Measurements from ENCODE around the gene ATP5F1E. TPM values are rescaled to one million over a fixed set of nuclear protein-coding genes. Genes with fewer than 3 reads are reported as not detected.

Gene ATP5F1E
- total and polyA plus RNA-seq, 10 of the 15 experiments (the other 5 are each of a cell fraction or from before 2014, with no cell fraction given), result 49.0 to 407 (median 117) TPM

DNA sequence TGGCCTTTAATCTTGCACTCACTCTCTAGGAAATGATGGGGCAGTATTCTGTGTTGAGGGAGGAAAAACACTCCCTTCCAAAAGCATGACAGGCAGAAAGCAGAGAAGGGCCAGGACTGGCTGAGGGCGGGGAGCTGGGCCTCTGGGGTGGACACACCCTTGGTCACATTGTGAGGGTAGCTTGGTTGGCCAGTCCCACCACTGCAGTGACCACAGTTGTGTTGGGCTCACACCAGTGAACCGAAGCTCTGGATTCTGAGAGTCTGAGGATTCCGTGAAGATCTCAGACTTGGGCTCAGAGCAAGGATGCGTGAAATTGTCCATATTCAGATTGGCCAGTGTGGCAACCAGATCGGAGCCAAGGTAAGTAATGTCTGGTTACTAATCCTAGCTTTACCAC is 12.9 kb downstream of the ATP5F1E start, which contains the start of gene TUBB1 (continued):
- TF ChIP-seq, protein P1, sequence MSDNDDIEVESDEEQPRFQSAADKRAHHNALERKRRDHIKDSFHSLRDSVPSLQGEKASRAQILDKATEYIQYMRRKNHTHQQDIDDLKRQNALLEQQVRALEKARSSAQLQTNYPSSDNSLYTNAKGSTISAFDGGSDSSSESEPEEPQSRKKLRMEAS (IDR thresholded peaks at IDR 0.05; ENCODE audit: low read depth, low read length), result no peak
- TF ChIP-seq LARP7 (IDR thresholded peaks at IDR 0.05), result no peak
- no peak for TF ChIP-seq TBL1XR1 (IDR thresholded peaks at IDR 0.05; ENCODE audit: low read depth, low read length)

DNA sequence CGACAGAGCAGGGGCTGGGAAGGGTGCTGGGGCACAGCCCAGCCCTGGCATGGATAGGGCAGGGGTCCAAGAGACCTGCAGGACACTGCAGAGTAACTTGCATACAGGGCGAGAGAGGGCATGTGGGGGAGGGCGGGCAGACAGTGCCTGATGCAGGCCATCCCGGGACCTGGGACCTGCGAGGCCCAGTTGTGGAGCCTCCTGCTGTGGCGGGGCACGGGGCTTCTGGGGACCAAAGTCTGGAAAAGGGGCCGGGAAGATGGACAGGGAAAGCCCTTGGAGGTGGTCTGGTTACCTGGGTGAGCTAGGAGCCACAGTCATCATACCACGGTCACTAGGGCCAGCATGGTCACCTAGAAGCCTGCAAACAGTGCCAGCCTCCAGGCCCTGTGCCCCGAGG is 13.3 kb downstream of the ATP5F1E start:
- Histone ChIP-seq H3K79me2 (ENCODE audit: control insufficient read depth, insufficient read depth, low read length) (no peaks in the 10 kb centered on the region), H3K4me1 (ENCODE audit: control insufficient read depth, insufficient read depth, low read length) (peaks cover 11% of the 10 kb centered on the region), H3K4me3 (no peak overlapping the region), H2AFZ (ENCODE audit: control insufficient read depth, low read depth, low read length) (no peak overlapping the region), H3K27me3 (replicated peaks in 1 of 2; ENCODE audit: control insufficient read depth in 2 of 2, insufficient read depth in 2 of 2, low read length in 1 of 2) (no peaks in the 10 kb centered on the region), H3K36me3 (ENCODE audit: control insufficient read depth in 2 of 2, insufficient read depth in 2 of 2, low read length in 1 of 2) (peaks cover 6 to 14% of the 10 kb centered on the region in 2 experiments), H4K20me1 (ENCODE audit: control insufficient read depth, insufficient read depth) (no peaks in the 10 kb centered on the region), H3K9me3 (replicated peaks; ENCODE audit: control insufficient read depth, insufficient read depth, low read length) (no peaks in the 10 kb centered on the region), H3K9ac (ENCODE audit: control insufficient read depth, insufficient read depth, low read length) (no peak overlapping the region), H3K4me2 (ENCODE audit: control insufficient read depth, insufficient read depth) (no peak overlapping the region), H3K27ac (ENCODE audit: control insufficient read depth, insufficient read depth) (no peak overlapping the region)
- CTCF ChIA-PET, result no interaction called here
- 82% methylated on average over 10 of the region's 10 CpGs for WGBS (ENCODE audit: insufficient coverage, insufficient replicate concordance, low lambda C conversion rate, missing lambda C conversion rate)
- intact Hi-C loops (cut with micrococcal nuclease; ENCODE audit: unreplicated experiment) (no loop called here), in situ Hi-C loops (cut with MboI) (no loop called here)
- no peak for FAIRE-seq
- POLR2A ChIA-PET, result interaction anchor here (1.0 to 1.2 kb wide), 2 partner anchors 13 to 36 kb away, joined by 3 read pairs; partner anchors contain the start of gene ATP5F1E
- no peak for DNase-seq (ENCODE audit: low read depth, low spot score)
- SMC1A ChIA-PET (ENCODE audit: uncharacterized antibody, unreplicated experiment), result interaction anchor here (1.1 kb wide), 1 partner anchor 10 kb away, joined by 3 read pairs; no protein-coding TSS in a partner anchor
- BruUV-seq (replicated peaks), result no TSS peak
- RAD21 ChIA-PET (ENCODE audit: unreplicated experiment), result interaction anchor here (2.1 kb wide), 1 partner anchor 13 kb away, joined by 11 read pairs; the partner anchor contains the start of gene ATP5F1E
- no peak for ATAC-seq
- TF ChIP-seq NFYA (IDR thresholded peaks at IDR 0.05; ENCODE audit: borderline replicate concordance, low read depth, low read length) (no peak), GATAD2B (conservative IDR thresholded peaks at IDR 0.05; ENCODE audit: low read depth) (no peak), NFYB (IDR thresholded peaks at IDR 0.05; ENCODE audit: insufficient read depth, low read depth, low read length) (no peak), MEF2B (IDR thresholded peaks at IDR 0.05; ENCODE audit: partially characterized antibody, poor library complexity, severe bottlenecking) (no peak), HSF1 (IDR thresholded peaks at IDR 0.05; ENCODE audit: low read depth, low read length) (no peak), LARP7 (IDR thresholded peaks at IDR 0.05) (no peak), SIN3A (IDR thresholded peaks at IDR 0.05; ENCODE audit: low read depth, low read length) (no peak), ATF7 (IDR thresholded peaks at IDR 0.05; ENCODE audit: low read depth) (no peak), SRF (IDR thresholded peaks at IDR 0.05; ENCODE audit: low read depth in 2 of 2, low read length in 2 of 2) (no peak), RB1 (IDR thresholded peaks at IDR 0.05; ENCODE audit: borderline replicate concordance) (no peak)
- TF ChIP-seq, protein P2, sequence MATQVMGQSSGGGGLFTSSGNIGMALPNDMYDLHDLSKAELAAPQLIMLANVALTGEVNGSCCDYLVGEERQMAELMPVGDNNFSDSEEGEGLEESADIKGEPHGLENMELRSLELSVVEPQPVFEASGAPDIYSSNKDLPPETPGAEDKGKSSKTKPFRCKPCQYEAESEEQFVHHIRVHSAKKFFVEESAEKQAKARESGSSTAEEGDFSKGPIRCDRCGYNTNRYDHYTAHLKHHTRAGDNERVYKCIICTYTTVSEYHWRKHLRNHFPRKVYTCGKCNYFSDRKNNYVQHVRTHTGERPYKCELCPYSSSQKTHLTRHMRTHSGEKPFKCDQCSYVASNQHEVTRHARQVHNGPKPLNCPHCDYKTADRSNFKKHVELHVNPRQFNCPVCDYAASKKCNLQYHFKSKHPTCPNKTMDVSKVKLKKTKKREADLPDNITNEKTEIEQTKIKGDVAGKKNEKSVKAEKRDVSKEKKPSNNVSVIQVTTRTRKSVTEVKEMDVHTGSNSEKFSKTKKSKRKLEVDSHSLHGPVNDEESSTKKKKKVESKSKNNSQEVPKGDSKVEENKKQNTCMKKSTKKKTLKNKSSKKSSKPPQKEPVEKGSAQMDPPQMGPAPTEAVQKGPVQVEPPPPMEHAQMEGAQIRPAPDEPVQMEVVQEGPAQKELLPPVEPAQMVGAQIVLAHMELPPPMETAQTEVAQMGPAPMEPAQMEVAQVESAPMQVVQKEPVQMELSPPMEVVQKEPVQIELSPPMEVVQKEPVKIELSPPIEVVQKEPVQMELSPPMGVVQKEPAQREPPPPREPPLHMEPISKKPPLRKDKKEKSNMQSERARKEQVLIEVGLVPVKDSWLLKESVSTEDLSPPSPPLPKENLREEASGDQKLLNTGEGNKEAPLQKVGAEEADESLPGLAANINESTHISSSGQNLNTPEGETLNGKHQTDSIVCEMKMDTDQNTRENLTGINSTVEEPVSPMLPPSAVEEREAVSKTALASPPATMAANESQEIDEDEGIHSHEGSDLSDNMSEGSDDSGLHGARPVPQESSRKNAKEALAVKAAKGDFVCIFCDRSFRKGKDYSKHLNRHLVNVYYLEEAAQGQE (IDR thresholded peaks at IDR 0.05; ENCODE audit: low read depth, low read length), result no peak

Data from GM12878 (cell line).